ENCODE results near the gene EYS.
"Not testable (repeated sequence)": the region's sequence is repeated elsewhere in the genome, so short reads cannot be mapped to it uniquely, and the experiment has no call there.

DNA sequence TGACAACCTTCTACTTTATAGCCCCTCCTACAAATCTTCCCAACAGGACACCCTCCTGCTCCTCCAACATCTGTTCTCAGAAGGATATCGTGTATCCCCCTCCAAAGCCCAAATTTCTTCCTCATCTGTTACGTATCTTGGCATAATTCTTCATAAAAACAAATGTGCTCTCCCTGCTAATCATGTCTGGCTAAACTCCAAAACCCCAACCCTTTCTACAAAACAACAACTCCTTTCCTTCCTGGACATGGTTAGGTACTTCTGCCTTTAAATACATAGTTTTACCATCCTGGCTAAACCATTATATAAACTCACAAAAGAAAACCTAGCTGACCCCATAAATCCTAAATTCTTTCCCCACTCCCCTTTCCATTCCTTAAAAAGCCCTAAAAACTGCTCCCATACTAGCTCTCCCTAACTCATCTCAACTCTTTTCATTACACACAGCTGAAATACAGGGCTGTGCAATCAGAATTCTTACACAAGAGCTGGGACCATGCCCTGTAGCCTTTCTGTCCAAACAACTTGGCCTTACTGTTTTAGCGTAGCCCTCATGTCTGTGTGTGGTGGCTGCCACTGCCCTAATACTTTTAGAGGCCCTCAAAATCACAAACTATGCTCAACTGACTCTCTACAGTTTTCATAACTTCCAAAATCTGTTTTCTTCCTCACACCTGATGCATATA lies 1753.5 kb downstream of the EYS start:
- not testable (repeated sequence) for TF ChIP-seq POLR2A (IDR thresholded peaks at IDR 0.05; ENCODE audit: borderline replicate concordance, extremely low read depth, insufficient read depth, insufficient read length); CEBPB (IDR thresholded peaks at IDR 0.05; ENCODE audit: low read depth); JUND (IDR thresholded peaks at IDR 0.05); EZH2 (IDR thresholded peaks at IDR 0.05); EZH2phosphoT487 (IDR thresholded peaks at IDR 0.05; ENCODE audit: borderline replicate concordance); TCF7L2 (IDR thresholded peaks at IDR 0.05; ENCODE audit: borderline replicate concordance, extremely low read depth, insufficient read depth, insufficient read length)
- TF ChIP-seq, protein P1, sequence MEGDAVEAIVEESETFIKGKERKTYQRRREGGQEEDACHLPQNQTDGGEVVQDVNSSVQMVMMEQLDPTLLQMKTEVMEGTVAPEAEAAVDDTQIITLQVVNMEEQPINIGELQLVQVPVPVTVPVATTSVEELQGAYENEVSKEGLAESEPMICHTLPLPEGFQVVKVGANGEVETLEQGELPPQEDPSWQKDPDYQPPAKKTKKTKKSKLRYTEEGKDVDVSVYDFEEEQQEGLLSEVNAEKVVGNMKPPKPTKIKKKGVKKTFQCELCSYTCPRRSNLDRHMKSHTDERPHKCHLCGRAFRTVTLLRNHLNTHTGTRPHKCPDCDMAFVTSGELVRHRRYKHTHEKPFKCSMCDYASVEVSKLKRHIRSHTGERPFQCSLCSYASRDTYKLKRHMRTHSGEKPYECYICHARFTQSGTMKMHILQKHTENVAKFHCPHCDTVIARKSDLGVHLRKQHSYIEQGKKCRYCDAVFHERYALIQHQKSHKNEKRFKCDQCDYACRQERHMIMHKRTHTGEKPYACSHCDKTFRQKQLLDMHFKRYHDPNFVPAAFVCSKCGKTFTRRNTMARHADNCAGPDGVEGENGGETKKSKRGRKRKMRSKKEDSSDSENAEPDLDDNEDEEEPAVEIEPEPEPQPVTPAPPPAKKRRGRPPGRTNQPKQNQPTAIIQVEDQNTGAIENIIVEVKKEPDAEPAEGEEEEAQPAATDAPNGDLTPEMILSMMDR (IDR thresholded peaks at IDR 0.05 in 2 of 3, conservative IDR thresholded peaks at IDR 0.05 in 1 of 3; ENCODE audit: borderline replicate concordance in 1 of 3, insufficient read depth in 1 of 3, low read depth in 2 of 3, low read length in 2 of 3), result not testable (repeated sequence)
